Hepatocyte (in vitro differentiated cells): Measurements from ENCODE around the gene AZIN2. TPM values are rescaled to one million over a fixed set of nuclear protein-coding genes. Genes with fewer than 3 reads are reported as not detected.

Experiments used
- DNase-seq: peaks from one replicate; pipeline ENCODE4 v3.0.0-alpha.2; 2016; ENCODE audit warnings: low spot score
- H2AFZ ChIP-seq: fragments of 200-600 bp; sonication (generic); 2 replicates; pipeline ENCODE4 v1.6.0; 2016; ENCODE audit warnings: antibody characterized with exemption, mild to moderate bottlenecking
- H3K27ac ChIP-seq: fragments of 200-600 bp; sonication (generic); 2 replicates; pipeline ENCODE4 v1.5.1; 2016; ENCODE audit warnings: mild to moderate bottlenecking
- H3K27me3 ChIP-seq: fragments of 200-600 bp; sonication (generic); 2 replicates; pipeline ENCODE4 v1.6.1; 2016
- H3K36me3 ChIP-seq: fragments of 200-600 bp; sonication (generic); replicated peaks from 2 replicates; pipeline ENCODE4 v1.5.1; 2016; ENCODE audit warnings: low read depth; ENCODE audit not compliant: insufficient read depth
- H3K4me1 ChIP-seq: fragments of 200-600 bp; sonication (generic); 2 replicates; pipeline ENCODE4 v1.5.1; 2016; ENCODE audit warnings: mild to moderate bottlenecking, moderate library complexity; ENCODE audit not compliant: insufficient read depth
- H3K4me2 ChIP-seq: fragments of 200-600 bp; sonication (generic); 2 replicates; pipeline ENCODE4 v1.6.0; 2016
- H3K4me3 ChIP-seq: fragments of 200-600 bp; sonication (generic); 2 replicates; pipeline ENCODE4 v1.5.1; 2016; ENCODE audit warnings: mild to moderate bottlenecking
- H3K79me2 ChIP-seq: fragments of 200-600 bp; sonication (generic); 2 replicates; pipeline ENCODE4 v1.6.0; 2017; ENCODE audit warnings: mild to moderate bottlenecking
- H3K9me2 ChIP-seq: fragments of 200-600 bp; sonication (generic); replicated peaks from 2 replicates; pipeline ENCODE4 v1.6.0; 2017; ENCODE audit warnings: mild to moderate bottlenecking; ENCODE audit not compliant: insufficient read depth
- H3K9me3 ChIP-seq: fragments of 200-600 bp; sonication (generic); 2 replicates; pipeline ENCODE4 v1.5.1; 2016; ENCODE audit warnings: low read depth, mild to moderate bottlenecking
- H4K20me1 ChIP-seq: fragments of 200-600 bp; sonication (generic); 2 replicates; pipeline ENCODE4 v1.6.0; 2016; ENCODE audit warnings: mild to moderate bottlenecking; ENCODE audit not compliant: insufficient read depth, poor library complexity, severe bottlenecking
- CTCF ChIP-seq: fragments of 200-600 bp; sonication (generic); IDR thresholded peaks from 2 replicates; pipeline ENCODE4 v1.5.1; 2016; ENCODE audit warnings: antibody characterized with exemption, mild to moderate bottlenecking; ENCODE audit not compliant: poor library complexity
- EZH2 ChIP-seq: fragments of 200-600 bp; sonication (generic); IDR thresholded peaks from 2 replicates; pipeline ENCODE4 v1.6.1; 2016; ENCODE audit warnings: antibody characterized with exemption, mild to moderate bottlenecking, borderline replicate concordance
- EZH2phosphoT487 ChIP-seq: fragments of 200-600 bp; sonication (generic); IDR thresholded peaks from one replicate; pipeline ENCODE4 v1.6.1; 2018; ENCODE audit warnings: antibody characterized with exemption, mild to moderate bottlenecking, low read depth, moderate library complexity; ENCODE audit not compliant: unreplicated experiment, severe bottlenecking
- WGBS: methylation state at CpG from one replicate; pipeline ENCODE4 v1.1.6; 2016; ENCODE audit warnings: low lambda C conversion rate; ENCODE audit errors: missing lambda C conversion rate; 5-methylcytosine and 5-hydroxymethylcytosine counted together
- polyA plus RNA-seq: library from polyadenylated mRNA; unstranded; fragments of >200 nt; fragmentation: Nextera tagmentation; extraction: Ambion mirVana; gene quantifications from 2 replicates; pipeline ENCODE4 v1.2.1, GENCODE V29; 2016
- total RNA-seq: library from RNA; depleted of rRNA; stranded (reverse); fragments of >200 nt; gene quantifications from 2 replicates; pipeline ENCODE4 v1.2.3, GENCODE V29; 2014

Gene AZIN2
- total and polyA plus RNA-seq, 2 experiments from 2014 or later: 1.8 to 2.8 TPM

- H4K20me1 ChIP-seq: no peaks in the 10 kb centered on the region
- no peaks in the 10 kb centered on the region for H3K36me3 ChIP-seq
- H3K79me2 ChIP-seq: no peaks in the 10 kb centered on the region
- H3K9me2 ChIP-seq: no peaks in the 10 kb centered on the region
- no peaks in the 10 kb centered on the region for H3K4me1 ChIP-seq
- no peak overlapping the region for H2AFZ ChIP-seq
- TF ChIP-seq EZH2phosphoT487 (no peak), EZH2 (no peak), CTCF (no peak)
- H3K4me2 ChIP-seq: no peak overlapping the region
- DNase-seq: no peak
- 91% methylated on average over 4 of the region's 5 CpGs for WGBS
- H3K9me3 ChIP-seq: no peaks in the 10 kb centered on the region
- H3K27ac ChIP-seq: no peak overlapping the region
- no peak overlapping the region for H3K4me3 ChIP-seq
- no peaks in the 10 kb centered on the region for H3K27me3 ChIP-seq
Observed at GRCh38 chr1:33093004-33093403, 12.1 kb downstream of the AZIN2 start.

- no peak for DNase-seq
- no peak overlapping the region for H2AFZ ChIP-seq
- no peaks in the 10 kb centered on the region for H3K79me2 ChIP-seq
- no peaks in the 10 kb centered on the region for H3K27me3 ChIP-seq
- no peaks in the 10 kb centered on the region for H3K9me3 ChIP-seq
- H4K20me1 ChIP-seq: no peaks in the 10 kb centered on the region
- no peak overlapping the region for H3K27ac ChIP-seq
- H3K9me2 ChIP-seq: no peaks in the 10 kb centered on the region
- no peaks in the 10 kb centered on the region for H3K4me1 ChIP-seq
- WGBS: 94% methylated on average over 11 of the region's 11 CpGs
- no peak for TF ChIP-seq EZH2
- TF ChIP-seq EZH2phosphoT487: no peak
- no peak for TF ChIP-seq CTCF
- no peak overlapping the region for H3K4me2 ChIP-seq
- no peak overlapping the region for H3K4me3 ChIP-seq
- no peaks in the 10 kb centered on the region for H3K36me3 ChIP-seq
Observed at GRCh38 chr1:33094486-33094885, 13.5 kb downstream of the AZIN2 start.

DNA sequence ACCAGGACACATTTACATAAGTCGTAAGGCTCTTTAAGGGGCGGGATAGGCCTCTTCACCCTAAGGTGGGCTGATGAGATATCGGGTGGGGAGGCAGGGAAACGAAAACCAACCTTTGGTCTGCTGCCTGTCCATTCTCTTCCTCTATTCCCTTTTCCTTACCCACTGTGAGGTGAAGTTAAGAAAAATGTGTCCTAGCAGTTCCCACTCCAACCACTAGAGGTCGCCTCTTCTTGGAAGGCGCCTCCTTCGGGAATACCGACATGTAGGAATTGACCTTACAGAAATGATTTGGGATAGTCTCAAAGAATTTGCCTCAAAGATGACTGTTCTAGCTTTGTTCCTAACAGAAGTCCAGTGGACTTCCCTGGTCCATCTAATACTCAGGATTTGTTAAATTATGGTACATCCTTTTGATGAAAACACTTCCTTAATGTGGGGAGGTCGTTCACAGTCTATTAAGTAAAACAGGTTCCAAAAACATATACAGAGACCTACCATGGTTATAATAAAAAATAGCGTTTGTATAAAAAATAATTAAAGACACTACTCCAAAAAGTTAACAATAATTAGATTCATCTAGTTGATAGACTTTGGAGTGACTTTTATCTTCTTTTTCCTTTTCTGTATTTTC lies 14.1 kb downstream of the AZIN2 start:
- H3K4me1 ChIP-seq: no peaks in the 10 kb centered on the region
- no peaks in the 10 kb centered on the region for H4K20me1 ChIP-seq
- no peak overlapping the region for H2AFZ ChIP-seq
- H3K9me3 ChIP-seq: no peaks in the 10 kb centered on the region
- no peaks in the 10 kb centered on the region for H3K79me2 ChIP-seq
- peak; percentile 95 for TF ChIP-seq CTCF
- no peak for TF ChIP-seq EZH2phosphoT487
- H3K4me3 ChIP-seq: no peak overlapping the region
- H3K4me2 ChIP-seq: no peak overlapping the region
- WGBS: 27% methylated on average over 10 of the region's 10 CpGs
- no peaks in the 10 kb centered on the region for H3K36me3 ChIP-seq
- no peaks in the 10 kb centered on the region for H3K9me2 ChIP-seq
- no peak overlapping the region for H3K27ac ChIP-seq
- H3K27me3 ChIP-seq: no peaks in the 10 kb centered on the region
- DNase-seq: peak; percentile 78
